Small intestine (tissue), 7 donors: ENCODE data around the gene HDAC4. TPM values are rescaled to one million over a fixed set of nuclear protein-coding genes. Genes with fewer than 3 reads are reported as not detected.

ENCODE experiments used
- DNase-seq, 2 donors: peaks; one replicate each; pipeline versions ENCODE4 v3.0.0 to v3.0.0-alpha.2; 2013
- FAIRE-seq: peaks from 2 replicates; lab custom pipeline; 2012; peaks lifted over from hg19 to GRCh38; lab: Jason Lieb, UNC
- H3K27ac ChIP-seq, 3 donors: one replicate each; pipeline ENCODE4 v1.5.1; 2013; ENCODE audit warnings: low read length in 2 of 3, mild to moderate bottlenecking in 2 of 3, control low read depth in 1 of 3, inconsistent platforms in 1 of 3, low read depth in 1 of 3, moderate library complexity in 1 of 3
- H3K27me3 ChIP-seq, 3 donors: one replicate each; pipeline ENCODE4 v1.6.1; 2013; ENCODE audit warnings: low read length in 3 of 3, inconsistent platforms in 1 of 3; ENCODE audit not compliant: control insufficient read depth in 3 of 3, insufficient read depth in 3 of 3
- H3K36me3 ChIP-seq, 3 donors: one replicate each; pipeline ENCODE4 v1.6.1; 2013; ENCODE audit warnings: low read length in 3 of 3, inconsistent platforms in 1 of 3, low read depth in 1 of 3, mild to moderate bottlenecking in 1 of 3, moderate library complexity in 1 of 3; ENCODE audit not compliant: control insufficient read depth in 3 of 3, insufficient read depth in 2 of 3
- H3K4me1 ChIP-seq, 3 donors: one replicate each; pipeline ENCODE4 v1.6.1; 2013; ENCODE audit warnings: low read length in 2 of 3, inconsistent platforms in 1 of 3, low read depth in 1 of 3, mild to moderate bottlenecking in 1 of 3, moderate library complexity in 1 of 3; ENCODE audit not compliant: control insufficient read depth in 3 of 3, insufficient read depth in 2 of 3
- H3K4me3 ChIP-seq, 3 donors: one replicate each; pipeline ENCODE4 v1.5.1; 2013; ENCODE audit warnings: low read length in 3 of 3, control low read depth in 1 of 3, inconsistent platforms in 1 of 3, low read depth in 1 of 3, mild to moderate bottlenecking in 1 of 3, moderate library complexity in 1 of 3
- H3K9me3 ChIP-seq, 2 donors: one replicate each; pipeline ENCODE4 v1.6.1; 2013; ENCODE audit warnings: low read depth in 1 of 2, low read length in 1 of 2; ENCODE audit not compliant: control insufficient read depth in 2 of 2, insufficient read depth in 1 of 2
- WGBS, 3 donors: extraction: QIAGEN DNeasy Blood & Tissue Kit; methylation state at CpG; one replicate each; pipeline ENCODE4 v1.1.7; 2013; 5-methylcytosine and 5-hydroxymethylcytosine counted together
- polyA plus RNA-seq, 4 donors: library from polyadenylated mRNA; stranded (reverse) in 3 of 4; unstranded in 1 of 4; fragments of 200-250 nt in 3 of 4; fragments of 120-200 nt in 1 of 4; gene quantifications; one replicate each; pipeline versions ENCODE4 v1.2.1 to v1.2.3, GENCODE V29; 2013
- donor health status: healthy with polysubstance abuse.
- donor health status: control.
- donor health status: control.
- donor health status: Bipolar disorder and iron deficiency.
- donor health status: healthy.

HDAC4 gene
- polyA plus RNA-seq, 4 donors, result 3.1 to 11.3 (median 5.9) TPM

DNA sequence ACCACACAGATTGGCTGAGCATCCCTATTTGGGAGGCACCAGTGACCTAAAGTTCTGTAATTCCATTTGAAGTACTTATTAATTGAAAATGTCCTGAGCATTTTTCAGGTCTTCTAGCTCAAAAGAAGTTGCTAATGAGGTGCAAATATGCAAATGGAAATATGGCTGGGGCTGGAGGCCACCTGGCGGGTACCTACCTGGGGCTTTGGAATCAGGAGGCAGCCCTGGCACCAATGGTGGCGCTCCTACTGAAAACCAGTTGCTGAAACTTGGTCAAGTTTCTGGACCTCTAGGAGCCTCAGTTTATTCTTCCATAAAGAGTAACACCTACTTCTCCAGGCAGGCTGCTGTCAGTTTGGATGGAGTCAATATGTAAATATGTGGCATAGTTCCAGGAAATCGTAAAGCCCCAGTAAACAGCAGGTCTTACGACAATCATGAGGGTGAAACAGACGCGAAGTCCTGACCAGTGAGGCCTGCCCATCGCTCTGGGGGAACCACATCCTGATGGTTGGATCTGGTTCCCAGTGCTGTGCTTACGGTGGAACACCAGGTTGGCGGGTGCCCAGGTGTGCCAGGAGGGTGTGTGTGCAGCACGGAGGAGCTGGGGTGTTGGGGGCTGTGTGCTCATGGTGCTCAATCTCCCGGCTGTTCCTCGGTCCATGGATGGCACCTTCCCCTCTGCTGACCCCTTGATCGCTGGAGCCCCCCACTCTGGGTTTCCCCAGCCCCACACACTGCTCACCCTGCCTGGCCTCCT, 366.8 kb downstream of the HDAC4 start:
- Histone ChIP-seq H3K27me3 (peaks cover 0 to 4% (median 0%) of the 10 kb centered on the region in 3 donors), H3K4me3 (no peak overlapping the region), H3K27ac (no peak overlapping the region), H3K9me3 (no peaks in the 10 kb centered on the region), H3K36me3 (no peaks in the 10 kb centered on the region), H3K4me1 (no peaks in the 10 kb centered on the region)
- DNase-seq (no peak), FAIRE-seq (no peak)
- WGBS, 3 donors, result 57 to 71% (median 61%) methylated on average over 13 of the region's 13 CpGs

DNA sequence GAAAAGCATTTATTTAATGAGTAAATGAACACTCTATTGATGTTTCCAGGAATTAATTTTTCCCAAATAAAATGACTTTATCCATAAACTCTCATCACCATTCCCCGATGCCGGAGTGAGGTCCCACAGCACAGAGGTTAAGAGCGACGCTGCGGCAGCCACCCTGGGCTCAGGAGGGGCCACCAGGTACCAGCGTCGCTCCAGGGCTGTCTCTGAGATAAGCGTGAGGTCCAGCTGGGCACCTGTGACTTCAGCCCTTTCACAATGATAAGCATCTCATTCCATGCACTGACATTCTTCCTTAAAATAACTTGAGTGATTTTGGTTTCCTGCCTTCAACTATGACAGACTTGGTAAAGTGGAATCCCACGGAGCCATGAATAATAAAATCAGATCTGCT, 370.9 kb downstream of the HDAC4 start:
- DNase-seq (no peak), FAIRE-seq (no peak)
- WGBS, 3 donors, result 62 to 75% (median 68%) methylated on average over 9 of the region's 9 CpGs
- Histone ChIP-seq H3K9me3 (no peaks in the 10 kb centered on the region), H3K4me3 (no peak overlapping the region), H3K27ac (no peak overlapping the region), H3K27me3 (peaks cover 0 to 4% (median 0%) of the 10 kb centered on the region in 3 donors), H3K4me1 (no peaks in the 10 kb centered on the region), H3K36me3 (no peaks in the 10 kb centered on the region)

GRCh38 chr2:239028253-239028619, 372.6 kb downstream of the HDAC4 start:
- H3K4me1 ChIP-seq, result no peaks in the 10 kb centered on the region
- H3K4me3 ChIP-seq, result no peak overlapping the region
- FAIRE-seq, result no peak
- no peak overlapping the region for H3K27ac ChIP-seq
- H3K27me3 ChIP-seq, result no peaks in the 10 kb centered on the region
- 81 to 83% (median 81%) methylated on average over 5 of the region's 5 CpGs for WGBS, 3 donors
- no peaks in the 10 kb centered on the region for H3K9me3 ChIP-seq
- no peaks in the 10 kb centered on the region for H3K36me3 ChIP-seq
- DNase-seq, result no peak

DNA sequence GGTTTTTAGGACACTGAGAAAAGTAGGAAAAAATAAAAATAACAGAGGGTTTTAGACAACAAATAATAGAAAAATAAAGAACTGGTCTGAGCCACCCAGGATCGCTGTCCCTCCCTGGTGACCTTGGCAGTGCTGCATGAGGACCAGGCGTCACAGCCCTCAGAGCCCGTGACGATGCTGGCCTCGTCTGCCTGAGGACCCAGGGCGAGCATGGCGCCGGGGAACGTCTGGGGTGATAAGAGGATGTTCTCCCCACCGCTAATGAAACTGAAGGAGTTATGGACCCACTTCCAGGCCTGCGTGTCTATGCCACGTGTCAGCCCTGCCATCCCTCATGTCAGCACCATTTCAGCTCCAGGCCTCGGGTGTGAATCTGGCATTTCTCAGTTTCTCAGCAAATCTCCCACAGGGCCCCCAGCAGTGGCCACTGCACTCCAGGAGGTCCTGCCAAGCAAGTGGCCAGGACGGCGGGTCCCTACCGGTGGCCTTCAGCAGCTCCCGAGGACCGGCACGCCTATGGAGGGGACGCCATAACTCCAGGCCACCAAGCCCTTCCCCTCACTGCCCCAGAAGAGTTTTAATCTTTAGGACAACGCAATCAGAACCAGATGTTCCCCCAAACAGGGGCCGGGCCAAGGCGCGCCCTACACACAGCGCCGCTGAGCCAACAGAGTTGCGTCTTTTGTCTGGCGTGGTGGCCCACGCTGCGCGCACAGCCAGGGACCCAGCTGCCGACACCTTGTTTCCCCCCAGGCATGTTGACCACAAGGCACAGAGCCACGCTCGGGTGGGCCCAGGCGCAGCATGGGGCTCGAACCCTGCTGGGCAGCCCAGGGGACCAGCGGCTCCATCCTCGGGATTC, 373.2 kb downstream of the HDAC4 start:
- H3K27ac ChIP-seq, result no peak overlapping the region
- no peaks in the 10 kb centered on the region for H3K27me3 ChIP-seq
- no peaks in the 10 kb centered on the region for H3K9me3 ChIP-seq
- H3K4me3 ChIP-seq, result no peak overlapping the region
- no peak for DNase-seq
- no peaks in the 10 kb centered on the region for H3K4me1 ChIP-seq
- H3K36me3 ChIP-seq, result no peaks in the 10 kb centered on the region
- FAIRE-seq, result no peak
- WGBS, 3 donors, result 84 to 90% (median 87%) methylated on average over 38 of the region's 38 CpGs

- Histone ChIP-seq H3K27me3 (no peaks in the 10 kb centered on the region), H3K27ac (no peak overlapping the region), H3K4me3 (no peak overlapping the region), H3K4me1 (no peaks in the 10 kb centered on the region), H3K9me3 (no peaks in the 10 kb centered on the region), H3K36me3 (no peaks in the 10 kb centered on the region)
- FAIRE-seq (no peak), DNase-seq (no peak)
- 60 to 72% (median 71%) methylated on average over 25 of the region's 25 CpGs for WGBS, 3 donors
Measured at GRCh38 chr2:239026711-239027361, 374.0 kb downstream of the HDAC4 start.

DNA sequence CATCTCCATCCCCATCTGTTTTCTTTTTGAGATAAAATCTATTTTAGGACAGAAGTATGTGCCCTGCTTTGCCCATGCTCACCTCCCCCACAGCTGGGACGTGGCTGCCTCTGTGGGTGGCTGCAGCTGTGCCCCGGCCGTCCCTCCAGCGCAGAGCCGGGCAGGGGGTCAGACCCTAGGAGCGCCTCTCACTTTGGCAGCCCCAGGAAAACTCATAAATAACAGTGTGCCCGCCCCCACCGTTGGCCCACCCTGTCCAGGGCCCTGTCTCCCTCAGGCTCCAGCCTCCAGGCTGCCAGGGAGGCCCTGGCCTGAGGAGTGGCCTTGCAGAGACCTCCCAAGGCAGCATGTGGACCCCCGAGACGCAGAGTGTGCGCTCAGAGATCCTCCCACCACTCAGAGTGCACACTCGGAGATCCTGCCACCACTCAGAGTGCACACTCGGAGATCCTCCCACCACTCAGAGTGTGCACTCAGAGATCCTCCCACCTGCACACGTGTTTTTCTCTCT, 374.8 kb downstream of the HDAC4 start:
- H3K36me3 ChIP-seq, result no peaks in the 10 kb centered on the region
- no peaks in the 10 kb centered on the region for H3K27me3 ChIP-seq
- no peaks in the 10 kb centered on the region for H3K4me1 ChIP-seq
- no peak for DNase-seq
- no peak for FAIRE-seq
- WGBS, 3 donors, result 70 to 80% (median 74%) methylated on average over 14 of the region's 14 CpGs
- H3K27ac ChIP-seq, result no peak overlapping the region
- H3K9me3 ChIP-seq, result no peaks in the 10 kb centered on the region
- no peak overlapping the region for H3K4me3 ChIP-seq

- H3K27ac ChIP-seq, result no peak overlapping the region
- no peak for FAIRE-seq
- no peaks in the 10 kb centered on the region for H3K9me3 ChIP-seq
- no peaks in the 10 kb centered on the region for H3K4me1 ChIP-seq
- H3K36me3 ChIP-seq, result no peaks in the 10 kb centered on the region
- H3K4me3 ChIP-seq, result no peak overlapping the region
- WGBS, 3 donors, result 54 to 75% (median 59%) methylated on average over 14 to 20 of the region's 20 CpGs
- no peaks in the 10 kb centered on the region for H3K27me3 ChIP-seq
- peak in 1 of 2 donors; percentile 8 for DNase-seq
Measured at GRCh38 chr2:239025096-239025801, 375.6 kb downstream of the HDAC4 start.

GRCh38 chr2:239024226-239024625, 376.6 kb downstream of the HDAC4 start:
- DNase-seq, result no peak
- Histone ChIP-seq H3K36me3 (no peaks in the 10 kb centered on the region), H3K4me1 (no peaks in the 10 kb centered on the region), H3K27me3 (no peaks in the 10 kb centered on the region), H3K4me3 (no peak overlapping the region), H3K27ac (no peak overlapping the region), H3K9me3 (no peaks in the 10 kb centered on the region)
- 53 to 64% (median 58%) methylated on average over 7 of the region's 7 CpGs for WGBS, 3 donors
- FAIRE-seq, result no peak
